GM12891 (cell line): ENCODE results near the gene CIITA.

ENCODE experiments used
- POLR2A ChIP-seq: IDR thresholded peaks from 2 replicates; pipeline ENCODE4 v1.6.1; 2011; ENCODE audit warnings: low read depth, low read length, control low read depth
- POLR2AphosphoS5 ChIP-seq: IDR thresholded peaks from 2 replicates; pipeline ENCODE4 v1.6.1; 2011; ENCODE audit warnings: low read depth, low read length, control low read depth
- SPI1 ChIP-seq: IDR thresholded peaks from 2 replicates; pipeline ENCODE4 v1.6.1; 2011; ENCODE audit warnings: low read depth, low read length, control low read depth
- TAF1 ChIP-seq: IDR thresholded peaks from 2 replicates; pipeline ENCODE4 v1.6.1; 2011; ENCODE audit warnings: low read depth, low read length, control low read depth

DNA sequence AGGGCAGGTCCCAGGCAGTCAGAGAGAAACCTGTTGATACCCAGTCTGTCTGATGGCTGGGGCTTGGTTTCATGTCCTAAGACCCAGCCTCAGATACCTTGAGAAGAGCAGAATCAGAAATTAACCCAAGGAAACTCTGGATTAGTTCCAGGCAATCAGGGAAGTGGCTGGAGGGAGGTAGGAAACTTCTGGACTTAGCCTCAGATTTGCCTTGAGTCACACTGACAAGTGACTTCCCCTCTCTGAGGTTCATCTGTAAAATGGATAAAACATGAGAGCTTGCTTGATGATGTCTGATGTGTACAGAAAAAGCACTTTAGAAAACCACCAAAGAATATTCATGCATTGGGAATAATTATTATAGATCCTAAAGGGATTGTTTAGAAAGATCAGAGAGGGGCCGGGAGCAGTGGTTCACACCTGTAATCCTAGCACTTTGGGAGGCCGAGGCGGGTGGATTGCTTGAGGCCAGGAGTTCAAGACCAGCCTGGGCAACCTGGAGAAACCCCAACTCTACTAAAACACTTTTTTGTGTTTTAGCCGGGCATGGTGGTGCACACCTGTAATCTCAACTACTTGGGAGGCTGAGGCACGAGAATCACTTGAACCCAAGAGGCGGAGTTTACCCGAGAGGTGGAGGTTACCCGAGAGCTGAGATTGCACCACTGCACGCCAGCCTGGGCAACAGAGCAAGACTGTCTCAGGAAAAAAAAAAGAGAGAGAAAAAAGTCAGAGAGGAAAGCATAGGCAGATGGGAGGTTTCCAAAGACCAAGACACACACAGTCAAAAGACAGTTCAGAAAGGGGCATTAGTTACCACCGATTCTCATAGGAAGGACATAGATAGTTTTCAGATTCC is 3.8 kb downstream of the CIITA start:
- TF ChIP-seq POLR2A (no peak), POLR2AphosphoS5 (no peak; the same call in 1 of the 2 replicates), SPI1 (peak; percentile 56), TAF1 (no peak)
